GM12878 (cell line): ENCODE measurements around the gene AIFM3. TPM values are rescaled to one million over a fixed set of nuclear protein-coding genes. Genes with fewer than 3 reads are reported as not detected.

ENCODE experiments used
- BACH1 ChIP-seq: fragments of 450-650 bp; IDR thresholded peaks from 2 replicates; pipeline ENCODE4 v1.6.1; 2017; ENCODE audit warnings: mild to moderate bottlenecking, borderline replicate concordance
- BCL3 ChIP-seq: IDR thresholded peaks from 2 replicates; pipeline ENCODE4 v1.6.1; 2011; ENCODE audit warnings: borderline replicate concordance, low read depth, mild to moderate bottlenecking, moderate library complexity, low read length; ENCODE audit not compliant: insufficient read depth, poor library complexity, severe bottlenecking
- CBX3 ChIP-seq: fragments of 200-600 bp; sonication (generic); IDR thresholded peaks from 2 replicates; pipeline ENCODE4 v1.6.1; 2016; ENCODE audit warnings: low read depth, borderline replicate concordance
- CTCF ChIP-seq, 3 experiments: IDR thresholded peaks in 2 of 3; conservative IDR thresholded peaks in 1 of 3; 2 replicates each; pipeline ENCODE4 v1.5.1; 2011; ENCODE audit warnings: low read depth in 3 of 3, low read length in 3 of 3, mild to moderate bottlenecking in 3 of 3, control low read depth in 2 of 3, moderate library complexity in 2 of 3, inconsistent platforms in 1 of 3, mixed read lengths in 1 of 3; ENCODE audit not compliant: control insufficient read depth in 2 of 3, insufficient read depth in 1 of 3; ENCODE audit errors: extremely low read depth in 1 of 3
- E4F1 ChIP-seq: fragments of 450-650 bp; IDR thresholded peaks from 2 replicates; pipeline ENCODE4 v1.6.1; 2018; ENCODE audit warnings: borderline replicate concordance, mild to moderate bottlenecking; ENCODE audit not compliant: partially characterized antibody
- EP300 ChIP-seq, 2 experiments: fragments of 150-350 bp in 1 of 2; IDR thresholded peaks; 2 replicates each; pipeline ENCODE4 v1.6.1; 2011 to 2012; ENCODE audit warnings: low read depth in 2 of 2, low read length in 2 of 2, borderline replicate concordance in 1 of 2, improper control_type of control experiment in 1 of 2, inconsistent platforms in 1 of 2; ENCODE audit not compliant: control insufficient read depth in 1 of 2
- HDGF ChIP-seq: fragments of 450-650 bp; IDR thresholded peaks from 2 replicates; pipeline ENCODE4 v1.6.1; 2016; ENCODE audit warnings: antibody characterized with exemption
- IKZF1 ChIP-seq: fragments of 450-650 bp; conservative IDR thresholded peaks from 2 replicates; pipeline ENCODE4 v1.6.1; 2017; ENCODE audit warnings: antibody characterized with exemption, mild to moderate bottlenecking
- KAT2A ChIP-seq: conservative IDR thresholded peaks from 2 replicates; pipeline ENCODE4 v1.6.1; 2011; ENCODE audit warnings: low read depth, low read length; ENCODE audit not compliant: control insufficient read depth
- KDM1A ChIP-seq: fragments of 200-600 bp; sonication (generic); IDR thresholded peaks from 2 replicates; pipeline ENCODE4 v1.6.1; 2016; ENCODE audit warnings: borderline replicate concordance
- MAX ChIP-seq: IDR thresholded peaks from 2 replicates; pipeline ENCODE4 v1.6.1; 2012; ENCODE audit warnings: low read depth, low read length, improper control_type of control experiment
- NFIC ChIP-seq: IDR thresholded peaks from 2 replicates; pipeline ENCODE4 v1.6.1; 2012; ENCODE audit warnings: low read depth, mild to moderate bottlenecking, inconsistent platforms, low read length, moderate library complexity
- PAX8 ChIP-seq: fragments of 450-650 bp; IDR thresholded peaks from 2 replicates; pipeline ENCODE4 v1.6.1; 2017; ENCODE audit warnings: mild to moderate bottlenecking, moderate library complexity
- POLR2AphosphoS5 ChIP-seq: IDR thresholded peaks from 2 replicates; pipeline ENCODE4 v1.6.1; 2011; ENCODE audit warnings: mild to moderate bottlenecking, low read length, inconsistent platforms
- RELB ChIP-seq: fragments of 450-650 bp; IDR thresholded peaks from 2 replicates; pipeline ENCODE4 v1.6.1; 2017; ENCODE audit warnings: low read depth, mild to moderate bottlenecking, moderate library complexity
- RFX5 ChIP-seq: IDR thresholded peaks from 2 replicates; pipeline ENCODE4 v1.6.1; 2011; ENCODE audit warnings: low read depth, low read length, improper control_type of control experiment
- SMC3 ChIP-seq: IDR thresholded peaks from 2 replicates; pipeline ENCODE4 v1.6.1; 2011; ENCODE audit warnings: low read length, improper control_type of control experiment, borderline replicate concordance
- SREBF1 ChIP-seq: IDR thresholded peaks from 2 replicates; pipeline ENCODE4 v1.6.1; 2012; ENCODE audit warnings: mild to moderate bottlenecking, low read length
- SUZ12 ChIP-seq: fragments of 200-600 bp; sonication (generic); IDR thresholded peaks from one replicate; pipeline ENCODE4 v1.6.1; 2018; ENCODE audit warnings: antibody characterized with exemption, mild to moderate bottlenecking; ENCODE audit not compliant: unreplicated experiment
- TCF3 ChIP-seq: IDR thresholded peaks from 2 replicates; pipeline ENCODE4 v1.6.1; 2012; ENCODE audit warnings: low read depth, mild to moderate bottlenecking, low read length, borderline replicate concordance; ENCODE audit not compliant: insufficient read depth
- ZNF384 ChIP-seq: IDR thresholded peaks from 2 replicates; pipeline ENCODE4 v1.6.1; 2012; ENCODE audit warnings: low read depth, mild to moderate bottlenecking, low read length, improper control_type of control experiment, borderline replicate concordance
- ZZZ3 ChIP-seq: IDR thresholded peaks from 2 replicates; pipeline ENCODE4 v1.6.1; 2011; ENCODE audit warnings: low read depth; ENCODE audit not compliant: control insufficient read depth, insufficient read length
- polyA plus RNA-seq, 11 experiments: library from polyadenylated mRNA; depleted of rRNA in 4 of 11; unstranded in 6 of 11; stranded (reverse) in 5 of 11; fragments of >200 nt; fragmentation: Nextera tagmentation in 4 of 11; fragmentation: Illumina TruSeq in 1 of 11; extraction: Ambion mirVana in 4 of 11; extraction: Trizol in 1 of 11; gene quantifications; 1 replicate in 1 of 11; 2 replicates in 10 of 11; pipeline versions ENCODE4 v1.2.1 to v1.2.3, GENCODE V29; 2011 to 2016; ENCODE audit warnings: inconsistent platforms in 2 of 11, missing spikeins in 2 of 11, low read depth in 1 of 11
- total RNA-seq, 4 experiments: library from RNA; depleted of rRNA in 3 of 4; stranded (reverse); fragments of >200 nt in 3 of 4; fragmentation: Illumina TruSeq in 1 of 4; extraction: Trizol in 1 of 4; gene quantifications; 2 replicates each; pipeline versions ENCODE4 v1.2.1 to v1.2.3, GENCODE V29; 2013 to 2021

AIFM3 gene
- total and polyA plus RNA-seq, 10 of the 15 experiments (the other 5 are each of a cell fraction or from before 2014, with no cell fraction given): 0.06 to 0.34 (median 0.21) TPM; not detected in 6

GRCh38 chr22:20981787-20982562 lies 14.9 kb downstream of the AIFM3 start, which contains the start of gene LZTR1 (continued):
- no peak for TF ChIP-seq PAX8
- TF ChIP-seq BCL3: no peak
- no peak for TF ChIP-seq SUZ12
- TF ChIP-seq SMC3: no peak; the same call in 1 of the 2 replicates
- peak; percentile 43 for TF ChIP-seq E4F1
- TF ChIP-seq CTCF (IDR thresholded peaks at IDR 0.05 in 2 of 3, conservative IDR thresholded peaks at IDR 0.05 in 1 of 3; ENCODE audit: control insufficient read depth in 2 of 3, extremely low read depth in 1 of 3, insufficient read depth in 1 of 3, low read depth in 3 of 3, low read length in 3 of 3): peak; percentile 61 to 84 (median 66)
- TF ChIP-seq MAX: peak; percentile 43; the same call in 1 of the 2 replicates
- no peak for TF ChIP-seq EP300 (IDR thresholded peaks at IDR 0.05; ENCODE audit: borderline replicate concordance in 1 of 2, control insufficient read depth in 1 of 2, low read depth in 2 of 2, low read length in 2 of 2)
- no peak for TF ChIP-seq NFIC
- no peak for TF ChIP-seq TCF3
- TF ChIP-seq SREBF1: no peak
- TF ChIP-seq IKZF1: peak; percentile 98
- no peak for TF ChIP-seq ZZZ3
- TF ChIP-seq KDM1A: no peak
- TF ChIP-seq KAT2A: no peak
- TF ChIP-seq POLR2AphosphoS5: peak; percentile 94
- peak; percentile 41; the same call in 1 of the 2 replicates for TF ChIP-seq HDGF
- TF ChIP-seq RFX5: no peak
- peak; percentile 78 for TF ChIP-seq RELB
- TF ChIP-seq ZNF384: no peak
- TF ChIP-seq CBX3: no peak
- peak; percentile 70; the same call in 1 of the 2 replicates for TF ChIP-seq BACH1
